HG03066 (cell line): ENCODE measurements around the gene CAMK2D.
A peak's percentile ranks its signal among the peaks of the same experiment; 100 is the strongest.
"Not testable (repeated sequence)": the region's sequence is repeated elsewhere in the genome, so short reads cannot be mapped to it uniquely, and the experiment has no call there.

Source experiments
- ATAC-seq: cut with Tn5 transposase; IDR thresholded peaks from one replicate; pipeline ENCODE4 v1.9.1; 2021; ENCODE audit warnings: low read depth; ENCODE audit not compliant: unreplicated experiment

Gene CAMK2D

GRCh38 chr4:113733685-113734084 is 27.9 kb downstream of the CAMK2D start:
- ATAC-seq = no peak

- no peak for ATAC-seq
These were observed 28.5 kb downstream of the CAMK2D start for GRCh38 chr4:113732967-113733527.

- no peak for ATAC-seq
These were observed 30.9 kb downstream of the CAMK2D start for GRCh38 chr4:113730467-113731216.

GRCh38 chr4:113727802-113728201 is 33.7 kb downstream of the CAMK2D start:
- no peak for ATAC-seq

- ATAC-seq = no peak
These were observed 35.6 kb downstream of the CAMK2D start for GRCh38 chr4:113725963-113726362.

- no peak for ATAC-seq
These were observed 43.3 kb downstream of the CAMK2D start for GRCh38 chr4:113718252-113718651.

GRCh38 chr4:113711883-113712662 is 49.5 kb downstream of the CAMK2D start:
- ATAC-seq = no peak

- ATAC-seq = peak; percentile 61
These were observed 53.3 kb downstream of the CAMK2D start for GRCh38 chr4:113708250-113708649.

GRCh38 chr4:113707048-113707447 is 54.5 kb downstream of the CAMK2D start:
- no peak for ATAC-seq

- not testable (repeated sequence) for ATAC-seq
These were observed 56.4 kb downstream of the CAMK2D start for GRCh38 chr4:113705097-113705496.

- not testable (repeated sequence) for ATAC-seq
These were observed 58.9 kb downstream of the CAMK2D start for GRCh38 chr4:113702596-113702995.

- no peak for ATAC-seq
These were observed 60.4 kb downstream of the CAMK2D start for GRCh38 chr4:113701169-113701568.

- no peak for ATAC-seq
These were observed 60.9 kb downstream of the CAMK2D start for GRCh38 chr4:113700602-113701150.

- no peak for ATAC-seq
These were observed 61.8 kb downstream of the CAMK2D start for GRCh38 chr4:113699772-113700171.

GRCh38 chr4:113697429-113697828 is 64.1 kb downstream of the CAMK2D start:
- ATAC-seq = no peak

GRCh38 chr4:113695328-113696169 is 66.0 kb downstream of the CAMK2D start:
- no peak for ATAC-seq

- ATAC-seq = no peak
These were observed 67.5 kb downstream of the CAMK2D start for GRCh38 chr4:113694008-113694407.

GRCh38 chr4:113692809-113693411 is 68.6 kb downstream of the CAMK2D start:
- no peak for ATAC-seq

- no peak for ATAC-seq
These were observed 69.9 kb downstream of the CAMK2D start for GRCh38 chr4:113691676-113692075.

GRCh38 chr4:113689394-113689793 is 72.1 kb downstream of the CAMK2D start:
- ATAC-seq = no peak
